A673 (cell line): Measurements from ENCODE around the gene PDE11A. TPM values are rescaled to one million over a fixed set of nuclear protein-coding genes. Genes with fewer than 3 reads are reported as not detected.

Source experiments
- BruUV-seq: library from RNA; stranded (reverse); fragments of 400-500 nt; replicated peaks from 2 replicates; lab custom pipeline; 2021; lab: Mats Ljungman, UMichigan
- CTCF ChIA-PET: fragments of 300-600 bp; sonication (Branson Sonifier 250); formaldehyde crosslinking; loops from one replicate; lab custom pipeline; 2022; ENCODE audit warnings: antibody characterized with exemption; lab: Charles Lee
- POLR2A ChIA-PET: fragments of 300-600 bp; sonication (Branson Sonifier 250); formaldehyde crosslinking; loops from one replicate; lab custom pipeline; 2022; ENCODE audit warnings: antibody characterized with exemption; ENCODE audit not compliant: low non-redundant PET; lab: Charles Lee
- DNase-seq: peaks from one replicate; pipeline ENCODE4 v3.0.0-alpha.2; 2015; ENCODE audit warnings: low spot score
- H3K27ac ChIP-seq: fragments of 200-600 bp; sonication (generic); 2 replicates; pipeline ENCODE4 v1.5.1; 2016; ENCODE audit warnings: mixed run types, low read depth, mild to moderate bottlenecking, mixed read lengths, antibody characterized with exemption, low read length; ENCODE audit not compliant: poor library complexity, severe bottlenecking
- H3K27me3 ChIP-seq: fragments of 200-600 bp; sonication (generic); replicated peaks from 2 replicates; pipeline ENCODE4 v1.6.1; 2017; ENCODE audit warnings: mixed run types, low read depth, mild to moderate bottlenecking, mixed read lengths, antibody characterized with exemption, low read length; ENCODE audit not compliant: insufficient read depth, poor library complexity
- H3K36me3 ChIP-seq: fragments of 200-600 bp; sonication (generic); 2 replicates; pipeline ENCODE4 v1.6.1; 2016; ENCODE audit warnings: mixed run types, mild to moderate bottlenecking, mixed read lengths, antibody characterized with exemption, low read length; ENCODE audit not compliant: insufficient read depth, poor library complexity, severe bottlenecking
- H3K4me1 ChIP-seq: fragments of 200-600 bp; sonication (generic); 2 replicates; pipeline ENCODE4 v1.6.1; 2017; ENCODE audit warnings: mixed run types, mild to moderate bottlenecking, mixed read lengths, antibody characterized with exemption, low read length; ENCODE audit not compliant: insufficient read depth, poor library complexity, severe bottlenecking
- H3K4me3 ChIP-seq: fragments of 200-600 bp; sonication (generic); 2 replicates; pipeline ENCODE4 v1.5.1; 2016; ENCODE audit warnings: low read depth, mixed run types, mild to moderate bottlenecking, mixed read lengths, low read length; ENCODE audit not compliant: poor library complexity, severe bottlenecking
- H3K9me3 ChIP-seq: fragments of 200-600 bp; sonication (generic); 2 replicates; pipeline ENCODE4 v1.6.1; 2016; ENCODE audit warnings: mixed run types, low read depth, mild to moderate bottlenecking, mixed read lengths, antibody characterized with exemption, low read length; ENCODE audit not compliant: poor library complexity, severe bottlenecking
- EZH2 ChIP-seq: fragments of 200-600 bp; sonication (generic); IDR thresholded peaks from 2 replicates; pipeline ENCODE4 v1.6.1; 2017; ENCODE audit warnings: borderline replicate concordance, low read depth, mild to moderate bottlenecking, mixed read lengths, antibody characterized with exemption, low read length; ENCODE audit not compliant: poor library complexity, severe bottlenecking
- intact Hi-C: fragments of 100-400 bp; cut with micrococcal nuclease; formaldehyde crosslinking; loops from one replicate; pipeline ENCODE4 v1.10.0; 2022; ENCODE audit not compliant: unreplicated experiment
- total RNA-seq: library from RNA; stranded (reverse); gene quantifications from 2 replicates; pipeline ENCODE4 v1.2.3, GENCODE V29; 2021
- TF ChIP-seq, protein P1 (sequence below): fragments of 300-800, 200-600 bp; sonication (generic); conservative IDR thresholded peaks from 2 replicates; pipeline ENCODE4 v1.5.1; 2017; ENCODE audit warnings: low read depth, mild to moderate bottlenecking, antibody characterized with exemption, low read length, moderate library complexity, mixed read lengths

Gene PDE11A
- total RNA-seq, 1 experiment from 2014 or later = not detected

- H3K27ac ChIP-seq = no peak overlapping the region
- DNase-seq = no peak
- TF ChIP-seq EZH2 = no peak
- TF ChIP-seq, protein P1, sequence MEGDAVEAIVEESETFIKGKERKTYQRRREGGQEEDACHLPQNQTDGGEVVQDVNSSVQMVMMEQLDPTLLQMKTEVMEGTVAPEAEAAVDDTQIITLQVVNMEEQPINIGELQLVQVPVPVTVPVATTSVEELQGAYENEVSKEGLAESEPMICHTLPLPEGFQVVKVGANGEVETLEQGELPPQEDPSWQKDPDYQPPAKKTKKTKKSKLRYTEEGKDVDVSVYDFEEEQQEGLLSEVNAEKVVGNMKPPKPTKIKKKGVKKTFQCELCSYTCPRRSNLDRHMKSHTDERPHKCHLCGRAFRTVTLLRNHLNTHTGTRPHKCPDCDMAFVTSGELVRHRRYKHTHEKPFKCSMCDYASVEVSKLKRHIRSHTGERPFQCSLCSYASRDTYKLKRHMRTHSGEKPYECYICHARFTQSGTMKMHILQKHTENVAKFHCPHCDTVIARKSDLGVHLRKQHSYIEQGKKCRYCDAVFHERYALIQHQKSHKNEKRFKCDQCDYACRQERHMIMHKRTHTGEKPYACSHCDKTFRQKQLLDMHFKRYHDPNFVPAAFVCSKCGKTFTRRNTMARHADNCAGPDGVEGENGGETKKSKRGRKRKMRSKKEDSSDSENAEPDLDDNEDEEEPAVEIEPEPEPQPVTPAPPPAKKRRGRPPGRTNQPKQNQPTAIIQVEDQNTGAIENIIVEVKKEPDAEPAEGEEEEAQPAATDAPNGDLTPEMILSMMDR = no peak
- ChIA-PET CTCF (interaction anchor here (0.6 to 1.5 kb wide), 2 partner anchors 392 to 564 kb away, joined by 3 to 8 read pairs; no protein-coding TSS in a partner anchor), POLR2A (no interaction called here)
- peaks cover 6% of the 10 kb centered on the region for H3K4me1 ChIP-seq
- H3K36me3 ChIP-seq = no peaks in the 10 kb centered on the region
- no peak overlapping the region for H3K4me3 ChIP-seq
- H3K27me3 ChIP-seq = no peaks in the 10 kb centered on the region
- H3K9me3 ChIP-seq = no peaks in the 10 kb centered on the region
- BruUV-seq = no TSS peak
- intact Hi-C loops = no loop called here
These were observed 344.2 kb downstream of the PDE11A start for GRCh38 chr2:177728399-177728765.

GRCh38 chr2:177727577-177728398, 344.8 kb downstream of the PDE11A start:
- no peak for DNase-seq
- no peaks in the 10 kb centered on the region for H3K36me3 ChIP-seq
- CTCF ChIA-PET = interaction anchor here (0.6 to 1.5 kb wide), 2 partner anchors 391 to 563 kb away, joined by 3 to 8 read pairs; no protein-coding TSS in a partner anchor
- H3K27me3 ChIP-seq = no peaks in the 10 kb centered on the region
- TF ChIP-seq, protein P1 = no peak
- no peak for TF ChIP-seq EZH2
- intact Hi-C loops = no loop called here
- no peak overlapping the region for H3K4me3 ChIP-seq
- POLR2A ChIA-PET = no interaction called here
- no peak overlapping the region for H3K27ac ChIP-seq
- peaks cover 6% of the 10 kb centered on the region for H3K4me1 ChIP-seq
- no TSS peak for BruUV-seq
- no peaks in the 10 kb centered on the region for H3K9me3 ChIP-seq

- peaks cover 6% of the 10 kb centered on the region for H3K4me1 ChIP-seq
- ChIA-PET POLR2A (no interaction called here), CTCF (no interaction called here)
- no peak overlapping the region for H3K4me3 ChIP-seq
- no peaks in the 10 kb centered on the region for H3K27me3 ChIP-seq
- no TSS peak for BruUV-seq
- H3K27ac ChIP-seq = no peak overlapping the region
- TF ChIP-seq EZH2 = no peak
- TF ChIP-seq, protein P1 = no peak
- H3K9me3 ChIP-seq = no peaks in the 10 kb centered on the region
- intact Hi-C loops = no loop called here
- no peak for DNase-seq
- H3K36me3 ChIP-seq = no peaks in the 10 kb centered on the region
These were observed 345.6 kb downstream of the PDE11A start for GRCh38 chr2:177726931-177727348.
